SK-N-SH (cell line): ENCODE measurements around the gene ZBTB16. TPM values are rescaled to one million over a fixed set of nuclear protein-coding genes. Genes with fewer than 3 reads are reported as not detected.

ENCODE experiments used
- CTCF ChIA-PET: fragments of 300-600, 350-600 bp; formaldehyde crosslinking; extraction: SDS; loops from one replicate; lab custom pipeline; 2021; lab: Yijun Ruan, JAX
- POLR2A ChIA-PET: fragments of 350-600 bp; sonication (Branson Sonifier 250); formaldehyde crosslinking; extraction: SDS; loops from one replicate; lab custom pipeline; 2020; ENCODE audit warnings: antibody characterized with exemption, inconsistent platforms; lab: Yijun Ruan, JAX
- DNase-seq: peaks from one replicate; pipeline ENCODE4 v3.0.0; 2012
- H2AFZ ChIP-seq: fragments of 200-600 bp; sonication (generic); 2 replicates; pipeline ENCODE4 v1.8.1; 2016; ENCODE audit warnings: antibody characterized with exemption, mild to moderate bottlenecking, low read depth
- H3F3A ChIP-seq: fragments of 200-600 bp; sonication (generic); replicated peaks from 2 replicates; pipeline ENCODE3; 2016; ENCODE audit warnings: antibody characterized with exemption, mild to moderate bottlenecking; ENCODE audit not compliant: insufficient read depth
- H3K27ac ChIP-seq, 2 experiments: fragments of 200-500 bp in 1 of 2; fragments of 200-600 bp in 1 of 2; sonication (Bioruptor generic) in 1 of 2; sonication (generic), shearing (Covaris generic) in 1 of 2; 2 replicates each; pipeline versions ENCODE4 v1.5.1 to v1.6.1; 2014 to 2016; ENCODE audit warnings: low read depth in 2 of 2, inconsistent platforms in 1 of 2, low read length in 1 of 2, mild to moderate bottlenecking in 1 of 2, mixed read lengths in 1 of 2
- H3K27me3 ChIP-seq: fragments of 200-600 bp; sonication (generic), shearing (Covaris generic); 2 replicates; pipeline ENCODE4 v1.6.1; 2016; ENCODE audit warnings: mixed run types; ENCODE audit not compliant: insufficient read depth
- H3K36me3 ChIP-seq, 2 experiments: fragments of 200-500 bp in 1 of 2; fragments of 200-600 bp in 1 of 2; sonication (Bioruptor generic) in 1 of 2; sonication (generic) in 1 of 2; replicated peaks in 1 of 2; 2 replicates each; pipeline versions ENCODE3 to v1.5.1; 2014 to 2016; ENCODE audit warnings: low read length in 1 of 2, mild to moderate bottlenecking in 1 of 2; ENCODE audit not compliant: insufficient read depth in 2 of 2, control insufficient read depth in 1 of 2
- H3K4me1 ChIP-seq, 2 experiments: fragments of 200-500 bp in 1 of 2; fragments of 200-600 bp in 1 of 2; sonication (Bioruptor generic) in 1 of 2; sonication (generic), shearing (Covaris generic) in 1 of 2; 2 replicates each; pipeline versions ENCODE4 v1.5.1 to v1.6.1; 2014 to 2016; ENCODE audit warnings: low read depth in 1 of 2, low read length in 1 of 2, mixed run types in 1 of 2; ENCODE audit not compliant: insufficient read depth in 2 of 2, control insufficient read depth in 1 of 2
- H3K4me2 ChIP-seq: fragments of 200-600 bp; sonication (generic), shearing (Covaris generic); 2 replicates; pipeline ENCODE4 v1.6.1; 2017; ENCODE audit warnings: mixed run types
- H3K4me3 ChIP-seq, 2 experiments: fragments of 200-500 bp in 1 of 2; fragments of 200-600 bp in 1 of 2; sonication (Bioruptor generic) in 1 of 2; sonication (generic), shearing (Covaris generic) in 1 of 2; 2 replicates each; pipeline versions ENCODE4 v1.5.1 to v1.8.1; 2014 to 2016; ENCODE audit warnings: low read depth in 2 of 2, inconsistent platforms in 1 of 2, low read length in 1 of 2, mild to moderate bottlenecking in 1 of 2, mixed read lengths in 1 of 2, moderate library complexity in 1 of 2
- H3K79me2 ChIP-seq: fragments of 200-600 bp; sonication (generic); 2 replicates; pipeline ENCODE4 v1.8.1; 2017; ENCODE audit warnings: mild to moderate bottlenecking; ENCODE audit not compliant: insufficient read depth
- H3K9ac ChIP-seq: fragments of 200-600 bp; sonication (generic); 2 replicates; pipeline ENCODE4 v1.6.1; 2017; ENCODE audit warnings: mixed run types
- H3K9me2 ChIP-seq: fragments of 200-600 bp; sonication (generic); 2 replicates; pipeline ENCODE4 v1.6.1; 2017; ENCODE audit warnings: mixed run types
- H3K9me3 ChIP-seq: fragments of 200-600 bp; sonication (generic); 2 replicates; pipeline ENCODE4 v1.6.1; 2017; ENCODE audit warnings: mixed run types, mild to moderate bottlenecking, moderate library complexity
- H4K20me1 ChIP-seq: fragments of 200-600 bp; sonication (generic); 2 replicates; pipeline ENCODE4 v1.6.1; 2017; ENCODE audit warnings: mild to moderate bottlenecking, mixed run types; ENCODE audit not compliant: insufficient read depth
- CHD2 ChIP-seq: fragments of 150-350 bp; IDR thresholded peaks from 2 replicates; pipeline ENCODE4 v1.6.1; 2018; ENCODE audit warnings: low read length; ENCODE audit not compliant: partially characterized antibody
- ELF1 ChIP-seq: IDR thresholded peaks from 2 replicates; pipeline ENCODE4 v1.4.0; 2012
- EP300 ChIP-seq, 2 experiments: IDR thresholded peaks; 2 replicates each; pipeline versions ENCODE4 v1.4.0 to v1.6.1; 2012; ENCODE audit warnings: borderline replicate concordance in 1 of 2, low read depth in 1 of 2, low read length in 1 of 2
- EZH2phosphoT487 ChIP-seq: fragments of 200-600 bp; sonication (generic); IDR thresholded peaks from 2 replicates; pipeline ENCODE4 v1.6.1; 2017; ENCODE audit warnings: low read depth, mixed run types, mild to moderate bottlenecking, antibody characterized with exemption, moderate library complexity, borderline replicate concordance
- FOSL2 ChIP-seq: IDR thresholded peaks from 2 replicates; pipeline ENCODE4 v1.4.0; 2012; ENCODE audit warnings: low read depth, mild to moderate bottlenecking, moderate library complexity, borderline replicate concordance
- GABPA ChIP-seq: IDR thresholded peaks from 2 replicates; pipeline ENCODE4 v1.4.0; 2012; ENCODE audit warnings: low read depth, mild to moderate bottlenecking
- JUND ChIP-seq: IDR thresholded peaks from 2 replicates; pipeline ENCODE4 v1.4.0; 2012
- MEF2A ChIP-seq: IDR thresholded peaks from 2 replicates; pipeline ENCODE4 v1.4.0; 2012; ENCODE audit warnings: low read depth, borderline replicate concordance
- NFIC ChIP-seq: IDR thresholded peaks from 2 replicates; pipeline ENCODE4 v1.4.0; 2012; ENCODE audit warnings: borderline replicate concordance
- POLR2AphosphoS5 ChIP-seq: IDR thresholded peaks from 2 replicates; pipeline ENCODE4 v1.6.1; 2012; ENCODE audit warnings: low read depth, low read length
- RAD21 ChIP-seq: IDR thresholded peaks from 2 replicates; pipeline ENCODE4 v1.6.1; 2012; ENCODE audit warnings: mild to moderate bottlenecking, low read length
- RCOR1 ChIP-seq: fragments of 150-350 bp; IDR thresholded peaks from 2 replicates; pipeline ENCODE4 v1.6.1; 2017; ENCODE audit warnings: antibody characterized with exemption, low read length
- RFX5 ChIP-seq: IDR thresholded peaks from 2 replicates; pipeline ENCODE4 v1.6.1; 2012; ENCODE audit warnings: mild to moderate bottlenecking, improper control_type of control experiment, low read length
- TCF12 ChIP-seq: IDR thresholded peaks from 2 replicates; pipeline ENCODE4 v1.4.0; 2012
- TEAD4 ChIP-seq: IDR thresholded peaks from 2 replicates; pipeline ENCODE4 v1.4.0; 2012; ENCODE audit warnings: mild to moderate bottlenecking, borderline replicate concordance; ENCODE audit not compliant: insufficient read depth
- WGBS: methylation state at CpG from one replicate; pipeline ENCODE4 v1.1.6; 2017; ENCODE audit warnings: low lambda C conversion rate; 5-methylcytosine and 5-hydroxymethylcytosine counted together
- polyA plus RNA-seq, 3 experiments: library from polyadenylated mRNA; depleted of rRNA; stranded (reverse); fragments of >200 nt; gene quantifications; 2 replicates each; pipeline ENCODE4 v1.2.3, GENCODE V29; 2012
- TF ChIP-seq, protein P1 (sequence below): fragments of 150-350 bp; IDR thresholded peaks from 2 replicates; pipeline ENCODE4 v1.6.1; 2016; ENCODE audit warnings: mild to moderate bottlenecking, low read depth, low read length
- TF ChIP-seq, protein P2 (sequence below): IDR thresholded peaks from 2 replicates; pipeline ENCODE4 v1.6.1; 2012; ENCODE audit warnings: mild to moderate bottlenecking, low read depth, low read length, moderate library complexity
- TF ChIP-seq, protein P3 (sequence below): IDR thresholded peaks from 2 replicates; pipeline ENCODE4 v1.4.0; 2012; ENCODE audit warnings: low read depth

Gene ZBTB16
- polyA plus RNA-seq, 1 of the 3 experiments (the other 2 are of a cell fraction), result not detected

DNA sequence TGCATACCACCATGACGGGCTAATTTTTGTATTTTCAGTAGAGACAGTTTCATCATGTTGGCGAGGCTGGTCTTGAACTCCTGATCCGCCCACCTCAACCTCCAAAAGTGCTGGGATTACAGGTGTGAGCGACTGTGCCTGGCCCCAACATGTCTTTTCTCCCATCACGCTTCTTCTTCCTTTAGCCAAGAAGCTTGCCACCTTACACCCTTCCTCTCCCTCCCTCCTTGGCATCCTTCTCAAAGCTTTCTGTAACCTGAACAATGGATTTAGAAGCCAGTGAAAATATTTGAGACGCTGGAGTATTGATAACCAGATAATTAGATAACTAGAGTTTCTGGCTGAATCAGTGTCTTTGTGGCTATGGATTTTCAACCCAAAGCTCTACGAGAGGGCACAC, 225.4 kb downstream of the ZBTB16 start:
- WGBS, result 87% methylated on average over 7 of the region's 7 CpGs
- TF ChIP-seq, protein P1, sequence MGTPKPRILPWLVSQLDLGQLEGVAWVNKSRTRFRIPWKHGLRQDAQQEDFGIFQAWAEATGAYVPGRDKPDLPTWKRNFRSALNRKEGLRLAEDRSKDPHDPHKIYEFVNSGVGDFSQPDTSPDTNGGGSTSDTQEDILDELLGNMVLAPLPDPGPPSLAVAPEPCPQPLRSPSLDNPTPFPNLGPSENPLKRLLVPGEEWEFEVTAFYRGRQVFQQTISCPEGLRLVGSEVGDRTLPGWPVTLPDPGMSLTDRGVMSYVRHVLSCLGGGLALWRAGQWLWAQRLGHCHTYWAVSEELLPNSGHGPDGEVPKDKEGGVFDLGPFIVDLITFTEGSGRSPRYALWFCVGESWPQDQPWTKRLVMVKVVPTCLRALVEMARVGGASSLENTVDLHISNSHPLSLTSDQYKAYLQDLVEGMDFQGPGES, result no peak
- no peak for TF ChIP-seq TEAD4
- TF ChIP-seq POLR2AphosphoS5, result no peak
- no peak for TF ChIP-seq RAD21
- no peak for TF ChIP-seq ELF1
- TF ChIP-seq CHD2, result no peak
- TF ChIP-seq MEF2A, result no peak
- TF ChIP-seq EZH2phosphoT487, result no peak
- no peaks in the 10 kb centered on the region for H3K36me3 ChIP-seq
- H3K27me3 ChIP-seq, result no peaks in the 10 kb centered on the region
- no peaks in the 10 kb centered on the region for H4K20me1 ChIP-seq
- H3F3A ChIP-seq, result no peaks in the 10 kb centered on the region
- no peaks in the 10 kb centered on the region for H3K9me3 ChIP-seq
- H2AFZ ChIP-seq, result no peak overlapping the region
- DNase-seq, result no peak
- no peak overlapping the region for H3K4me3 ChIP-seq
- H3K9me2 ChIP-seq, result no peaks in the 10 kb centered on the region
- POLR2A ChIA-PET, result no interaction called here
- no peak overlapping the region for H3K4me2 ChIP-seq
- H3K27ac ChIP-seq, result no peak overlapping the region
- no peaks in the 10 kb centered on the region for H3K79me2 ChIP-seq
- CTCF ChIA-PET, result interaction anchor here (0.7 to 15.2 kb wide), 2 partner anchors 19 to 25 kb away, joined by 3 to 143 read pairs; no protein-coding TSS in a partner anchor
- peaks cover 7% of the 10 kb centered on the region in 2 experiments; a peak in 3 of 4 replicates for H3K4me1 ChIP-seq
- H3K9ac ChIP-seq, result no peak overlapping the region

DNA sequence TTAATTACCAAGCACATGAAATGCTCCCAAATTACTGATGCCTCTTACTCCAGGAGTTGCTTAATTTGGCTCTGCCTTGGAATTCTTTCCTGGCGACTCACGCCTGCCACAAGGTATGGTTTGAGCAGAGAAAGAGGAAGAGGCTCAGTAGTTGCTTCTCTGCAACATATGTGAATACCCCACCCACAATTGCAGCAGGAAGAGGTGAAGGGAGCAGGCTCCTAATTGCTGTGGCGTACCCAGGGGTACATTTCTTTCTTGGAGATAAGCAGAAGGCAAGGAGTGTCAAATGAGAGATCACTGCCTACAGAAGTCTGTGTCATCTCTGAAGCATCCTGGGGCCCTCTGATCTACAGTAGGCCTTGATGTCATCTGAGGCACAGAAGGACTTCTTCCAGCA, 226.1 kb downstream of the ZBTB16 start:
- no peak overlapping the region for H3K27ac ChIP-seq
- no peaks in the 10 kb centered on the region for H3K36me3 ChIP-seq
- H3K27me3 ChIP-seq, result no peaks in the 10 kb centered on the region
- H3K79me2 ChIP-seq, result no peaks in the 10 kb centered on the region
- H3K4me2 ChIP-seq, result no peak overlapping the region
- CTCF ChIA-PET, result interaction anchor here (0.7 to 15.2 kb wide), 2 partner anchors 20 to 25 kb away, joined by 3 to 143 read pairs; no protein-coding TSS in a partner anchor
- H2AFZ ChIP-seq, result no peak overlapping the region
- no peak for DNase-seq
- POLR2A ChIA-PET, result no interaction called here
- H3F3A ChIP-seq, result peaks cover 5% of the 10 kb centered on the region
- TF ChIP-seq, protein P2, sequence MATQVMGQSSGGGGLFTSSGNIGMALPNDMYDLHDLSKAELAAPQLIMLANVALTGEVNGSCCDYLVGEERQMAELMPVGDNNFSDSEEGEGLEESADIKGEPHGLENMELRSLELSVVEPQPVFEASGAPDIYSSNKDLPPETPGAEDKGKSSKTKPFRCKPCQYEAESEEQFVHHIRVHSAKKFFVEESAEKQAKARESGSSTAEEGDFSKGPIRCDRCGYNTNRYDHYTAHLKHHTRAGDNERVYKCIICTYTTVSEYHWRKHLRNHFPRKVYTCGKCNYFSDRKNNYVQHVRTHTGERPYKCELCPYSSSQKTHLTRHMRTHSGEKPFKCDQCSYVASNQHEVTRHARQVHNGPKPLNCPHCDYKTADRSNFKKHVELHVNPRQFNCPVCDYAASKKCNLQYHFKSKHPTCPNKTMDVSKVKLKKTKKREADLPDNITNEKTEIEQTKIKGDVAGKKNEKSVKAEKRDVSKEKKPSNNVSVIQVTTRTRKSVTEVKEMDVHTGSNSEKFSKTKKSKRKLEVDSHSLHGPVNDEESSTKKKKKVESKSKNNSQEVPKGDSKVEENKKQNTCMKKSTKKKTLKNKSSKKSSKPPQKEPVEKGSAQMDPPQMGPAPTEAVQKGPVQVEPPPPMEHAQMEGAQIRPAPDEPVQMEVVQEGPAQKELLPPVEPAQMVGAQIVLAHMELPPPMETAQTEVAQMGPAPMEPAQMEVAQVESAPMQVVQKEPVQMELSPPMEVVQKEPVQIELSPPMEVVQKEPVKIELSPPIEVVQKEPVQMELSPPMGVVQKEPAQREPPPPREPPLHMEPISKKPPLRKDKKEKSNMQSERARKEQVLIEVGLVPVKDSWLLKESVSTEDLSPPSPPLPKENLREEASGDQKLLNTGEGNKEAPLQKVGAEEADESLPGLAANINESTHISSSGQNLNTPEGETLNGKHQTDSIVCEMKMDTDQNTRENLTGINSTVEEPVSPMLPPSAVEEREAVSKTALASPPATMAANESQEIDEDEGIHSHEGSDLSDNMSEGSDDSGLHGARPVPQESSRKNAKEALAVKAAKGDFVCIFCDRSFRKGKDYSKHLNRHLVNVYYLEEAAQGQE, result no peak
- TF ChIP-seq EZH2phosphoT487 (no peak), JUND (peak; percentile 49), GABPA (no peak), EP300 (IDR thresholded peaks at IDR 0.05; ENCODE audit: borderline replicate concordance in 1 of 2, low read depth in 1 of 2, low read length in 1 of 2) (no peak), RAD21 (no peak), TCF12 (no peak), RCOR1 (no peak), RFX5 (no peak), NFIC (peak; percentile 38; the same call in 1 of the 2 replicates), TEAD4 (peak; percentile 29; the same call in 1 of the 2 replicates), FOSL2 (peak; percentile 43; the same call in 1 of the 2 replicates)
- TF ChIP-seq, protein P3, sequence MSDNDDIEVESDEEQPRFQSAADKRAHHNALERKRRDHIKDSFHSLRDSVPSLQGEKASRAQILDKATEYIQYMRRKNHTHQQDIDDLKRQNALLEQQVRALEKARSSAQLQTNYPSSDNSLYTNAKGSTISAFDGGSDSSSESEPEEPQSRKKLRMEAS, result no peak
- 80% methylated on average over 3 of the region's 3 CpGs for WGBS
- H3K4me3 ChIP-seq, result no peak overlapping the region
- H3K9me3 ChIP-seq, result no peaks in the 10 kb centered on the region
- no peaks in the 10 kb centered on the region for H3K9me2 ChIP-seq
- H3K9ac ChIP-seq, result no peak overlapping the region
- no peaks in the 10 kb centered on the region for H4K20me1 ChIP-seq
- H3K4me1 ChIP-seq, result peaks cover 7% of the 10 kb centered on the region in 2 experiments; a peak in 3 of 4 replicates
